HepG2 (cell line): Measurements from ENCODE around the gene UQCC2.

ENCODE experiments used
- CHD4 ChIP-seq: fragments of 200-600 bp; sonication (generic); IDR thresholded peaks from 2 replicates; pipeline ENCODE4 v1.7.0; 2017; ENCODE audit warnings: mild to moderate bottlenecking, low read length, borderline replicate concordance
- ZNF350 ChIP-seq: sonication (generic); formaldehyde crosslinking; IDR thresholded peaks from 2 replicates; pipeline ENCODE4 v1.4.0; 2020; ENCODE audit warnings: mild to moderate bottlenecking, low read depth, missing genetic modification reagents, borderline replicate concordance
- TF ChIP-seq, protein P1 (sequence below): sonication (generic); formaldehyde crosslinking; IDR thresholded peaks from 2 replicates; pipeline ENCODE4 v1.5.0; 2020; ENCODE audit warnings: mild to moderate bottlenecking, missing genetic modification reagents, moderate library complexity

DNA sequence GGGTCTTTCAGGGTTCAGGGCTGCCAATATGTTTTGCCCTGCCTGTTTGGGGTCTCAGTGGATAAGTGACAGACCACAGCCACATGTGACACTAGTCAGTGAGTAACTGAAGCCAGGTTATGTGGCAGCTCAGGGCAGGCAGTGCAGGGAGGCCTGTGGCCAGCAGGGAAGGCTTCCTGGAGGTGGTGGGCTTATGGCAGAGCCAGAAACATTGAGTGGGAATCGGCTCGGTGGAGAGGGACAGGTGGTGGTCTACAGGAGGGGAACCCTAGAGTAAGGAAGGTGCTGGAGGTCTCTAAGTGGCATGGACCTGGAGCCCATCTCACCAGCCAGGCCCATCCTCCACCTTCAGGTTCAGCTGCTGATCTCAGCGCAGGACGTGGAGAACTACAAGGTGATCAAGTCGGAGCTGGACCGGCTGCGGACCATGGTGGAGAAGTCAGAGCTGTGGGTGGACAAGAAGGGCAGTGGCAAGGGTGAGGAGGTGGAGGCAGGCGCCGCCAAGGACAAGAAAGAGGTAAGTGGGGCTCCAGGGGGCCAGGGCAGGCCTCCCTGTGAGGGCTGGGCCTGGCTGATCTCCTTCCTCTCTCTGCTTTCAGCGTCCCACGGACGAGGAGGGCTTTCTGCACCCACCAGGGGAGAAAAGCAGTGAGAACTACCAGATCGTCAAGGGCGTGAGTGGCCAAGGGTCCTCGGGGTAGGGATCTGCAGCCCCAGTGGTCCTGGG lies 34.9 kb downstream of the UQCC2 start:
- TF ChIP-seq, protein P1, sequence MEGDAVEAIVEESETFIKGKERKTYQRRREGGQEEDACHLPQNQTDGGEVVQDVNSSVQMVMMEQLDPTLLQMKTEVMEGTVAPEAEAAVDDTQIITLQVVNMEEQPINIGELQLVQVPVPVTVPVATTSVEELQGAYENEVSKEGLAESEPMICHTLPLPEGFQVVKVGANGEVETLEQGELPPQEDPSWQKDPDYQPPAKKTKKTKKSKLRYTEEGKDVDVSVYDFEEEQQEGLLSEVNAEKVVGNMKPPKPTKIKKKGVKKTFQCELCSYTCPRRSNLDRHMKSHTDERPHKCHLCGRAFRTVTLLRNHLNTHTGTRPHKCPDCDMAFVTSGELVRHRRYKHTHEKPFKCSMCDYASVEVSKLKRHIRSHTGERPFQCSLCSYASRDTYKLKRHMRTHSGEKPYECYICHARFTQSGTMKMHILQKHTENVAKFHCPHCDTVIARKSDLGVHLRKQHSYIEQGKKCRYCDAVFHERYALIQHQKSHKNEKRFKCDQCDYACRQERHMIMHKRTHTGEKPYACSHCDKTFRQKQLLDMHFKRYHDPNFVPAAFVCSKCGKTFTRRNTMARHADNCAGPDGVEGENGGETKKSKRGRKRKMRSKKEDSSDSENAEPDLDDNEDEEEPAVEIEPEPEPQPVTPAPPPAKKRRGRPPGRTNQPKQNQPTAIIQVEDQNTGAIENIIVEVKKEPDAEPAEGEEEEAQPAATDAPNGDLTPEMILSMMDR (CRISPR knock-in tag), result no peak
- TF ChIP-seq ZNF350 (CRISPR knock-in tag), result no peak
- no peak for TF ChIP-seq CHD4
